ENCODE measurements around the gene UBB.

GRCh38 chr17:16425698-16426659, 45.1 kb downstream of the UBB start:
- TF ChIP-seq CTCF (IDR thresholded peaks at IDR 0.05) (no peak), POLR2A (IDR thresholded peaks at IDR 0.05) (no peak)
